ENCODE data around the gene ULBP1.
"Not testable (repeated sequence)": the region's sequence is repeated elsewhere in the genome, so short reads cannot be mapped to it uniquely, and the experiment has no call there.

ULBP1 gene

GRCh38 chr6:149977221-149977620, 13.5 kb downstream of the ULBP1 start:
- DNase-seq (ENCODE audit: low spot score) = no peak

GRCh38 chr6:149978610-149979009, 14.9 kb downstream of the ULBP1 start:
- no peak for DNase-seq (ENCODE audit: low spot score)

- DNase-seq (ENCODE audit: low spot score) = no peak
Measured at GRCh38 chr6:149979293-149979692, 15.6 kb downstream of the ULBP1 start.

- DNase-seq (ENCODE audit: low spot score) = no peak
Measured at GRCh38 chr6:149983145-149983544, 19.4 kb downstream of the ULBP1 start.

GRCh38 chr6:149984773-149985172, 21.0 kb downstream of the ULBP1 start:
- DNase-seq (ENCODE audit: low spot score) = no peak

- DNase-seq (ENCODE audit: low spot score) = peak; percentile 30
Measured at GRCh38 chr6:149985481-149985937, 21.8 kb downstream of the ULBP1 start.

- DNase-seq (ENCODE audit: low spot score) = no peak
Measured at GRCh38 chr6:149987602-149988107, 23.9 kb downstream of the ULBP1 start.

- DNase-seq (ENCODE audit: low spot score) = no peak
Measured at GRCh38 chr6:149988550-149989346, 25.0 kb downstream of the ULBP1 start.

GRCh38 chr6:149990212-149990660, 26.5 kb downstream of the ULBP1 start:
- DNase-seq (ENCODE audit: low spot score) = no peak

- DNase-seq (ENCODE audit: low spot score) = no peak
Measured at GRCh38 chr6:149990661-149991471, 27.1 kb downstream of the ULBP1 start.

GRCh38 chr6:149991472-149991795, 27.7 kb downstream of the ULBP1 start:
- DNase-seq (ENCODE audit: low spot score) = not testable (repeated sequence)

- DNase-seq (ENCODE audit: low spot score) = no peak
Measured at GRCh38 chr6:149991838-149992237, 28.1 kb downstream of the ULBP1 start.

GRCh38 chr6:149995235-149995750, 31.6 kb downstream of the ULBP1 start:
- no peak for DNase-seq (ENCODE audit: low spot score)

GRCh38 chr6:149995971-149996370, 32.2 kb downstream of the ULBP1 start:
- no peak for DNase-seq (ENCODE audit: low spot score)

GRCh38 chr6:149999636-150000035, 35.9 kb downstream of the ULBP1 start:
- DNase-seq (ENCODE audit: low spot score) = no peak

- DNase-seq (ENCODE audit: low spot score) = no peak
Measured at GRCh38 chr6:150001295-150002008, 37.7 kb downstream of the ULBP1 start.

- DNase-seq (ENCODE audit: low spot score) = no peak
Measured at GRCh38 chr6:150002710-150003109, 39.0 kb downstream of the ULBP1 start.

- not testable (repeated sequence) for DNase-seq (ENCODE audit: low spot score)
Measured at GRCh38 chr6:150003599-150003998, 39.9 kb downstream of the ULBP1 start.

GRCh38 chr6:150004101-150004782, 40.5 kb downstream of the ULBP1 start:
- DNase-seq (ENCODE audit: low spot score) = no peak

- DNase-seq (ENCODE audit: low spot score) = peak; percentile 94
Measured at GRCh38 chr6:150004783-150005717, 41.3 kb downstream of the ULBP1 start.

All from RKO (cell line).